SK-N-SH (cell line): ENCODE data around the gene CPTP. TPM values are rescaled to one million over a fixed set of nuclear protein-coding genes. Genes with fewer than 3 reads are reported as not detected.

Source experiments
- CTCF ChIA-PET: fragments of 300-600, 350-600 bp; formaldehyde crosslinking; extraction: SDS; loops from one replicate; lab custom pipeline; 2021; lab: Yijun Ruan, JAX
- POLR2A ChIA-PET: fragments of 350-600 bp; sonication (Branson Sonifier 250); formaldehyde crosslinking; extraction: SDS; loops from one replicate; lab custom pipeline; 2020; ENCODE audit warnings: antibody characterized with exemption, inconsistent platforms; lab: Yijun Ruan, JAX
- DNase-seq: peaks from one replicate; pipeline ENCODE4 v3.0.0; 2012
- H2AFZ ChIP-seq: fragments of 200-600 bp; sonication (generic); 2 replicates; pipeline ENCODE4 v1.8.1; 2016; ENCODE audit warnings: antibody characterized with exemption, mild to moderate bottlenecking, low read depth
- H3F3A ChIP-seq: fragments of 200-600 bp; sonication (generic); replicated peaks from 2 replicates; pipeline ENCODE3; 2016; ENCODE audit warnings: antibody characterized with exemption, mild to moderate bottlenecking; ENCODE audit not compliant: insufficient read depth
- H3K27ac ChIP-seq, 2 experiments: fragments of 200-500 bp in 1 of 2; fragments of 200-600 bp in 1 of 2; sonication (Bioruptor generic) in 1 of 2; sonication (generic), shearing (Covaris generic) in 1 of 2; 2 replicates each; pipeline versions ENCODE4 v1.5.1 to v1.6.1; 2014 to 2016; ENCODE audit warnings: low read depth in 2 of 2, inconsistent platforms in 1 of 2, low read length in 1 of 2, mild to moderate bottlenecking in 1 of 2, mixed read lengths in 1 of 2
- H3K27me3 ChIP-seq: fragments of 200-600 bp; sonication (generic), shearing (Covaris generic); 2 replicates; pipeline ENCODE4 v1.6.1; 2016; ENCODE audit warnings: mixed run types; ENCODE audit not compliant: insufficient read depth
- H3K36me3 ChIP-seq, 2 experiments: fragments of 200-500 bp in 1 of 2; fragments of 200-600 bp in 1 of 2; sonication (Bioruptor generic) in 1 of 2; sonication (generic) in 1 of 2; replicated peaks in 1 of 2; 2 replicates each; pipeline versions ENCODE3 to v1.5.1; 2014 to 2016; ENCODE audit warnings: low read length in 1 of 2, mild to moderate bottlenecking in 1 of 2; ENCODE audit not compliant: insufficient read depth in 2 of 2, control insufficient read depth in 1 of 2
- H3K4me1 ChIP-seq, 2 experiments: fragments of 200-500 bp in 1 of 2; fragments of 200-600 bp in 1 of 2; sonication (Bioruptor generic) in 1 of 2; sonication (generic), shearing (Covaris generic) in 1 of 2; 2 replicates each; pipeline versions ENCODE4 v1.5.1 to v1.6.1; 2014 to 2016; ENCODE audit warnings: low read depth in 1 of 2, low read length in 1 of 2, mixed run types in 1 of 2; ENCODE audit not compliant: insufficient read depth in 2 of 2, control insufficient read depth in 1 of 2
- H3K4me2 ChIP-seq: fragments of 200-600 bp; sonication (generic), shearing (Covaris generic); 2 replicates; pipeline ENCODE4 v1.6.1; 2017; ENCODE audit warnings: mixed run types
- H3K4me3 ChIP-seq, 2 experiments: fragments of 200-500 bp in 1 of 2; fragments of 200-600 bp in 1 of 2; sonication (Bioruptor generic) in 1 of 2; sonication (generic), shearing (Covaris generic) in 1 of 2; 2 replicates each; pipeline versions ENCODE4 v1.5.1 to v1.8.1; 2014 to 2016; ENCODE audit warnings: low read depth in 2 of 2, inconsistent platforms in 1 of 2, low read length in 1 of 2, mild to moderate bottlenecking in 1 of 2, mixed read lengths in 1 of 2, moderate library complexity in 1 of 2
- H3K79me2 ChIP-seq: fragments of 200-600 bp; sonication (generic); 2 replicates; pipeline ENCODE4 v1.8.1; 2017; ENCODE audit warnings: mild to moderate bottlenecking; ENCODE audit not compliant: insufficient read depth
- H3K9ac ChIP-seq: fragments of 200-600 bp; sonication (generic); 2 replicates; pipeline ENCODE4 v1.6.1; 2017; ENCODE audit warnings: mixed run types
- H3K9me2 ChIP-seq: fragments of 200-600 bp; sonication (generic); 2 replicates; pipeline ENCODE4 v1.6.1; 2017; ENCODE audit warnings: mixed run types
- H3K9me3 ChIP-seq: fragments of 200-600 bp; sonication (generic); 2 replicates; pipeline ENCODE4 v1.6.1; 2017; ENCODE audit warnings: mixed run types, mild to moderate bottlenecking, moderate library complexity
- H4K20me1 ChIP-seq: fragments of 200-600 bp; sonication (generic); 2 replicates; pipeline ENCODE4 v1.6.1; 2017; ENCODE audit warnings: mild to moderate bottlenecking, mixed run types; ENCODE audit not compliant: insufficient read depth
- CHD2 ChIP-seq: fragments of 150-350 bp; IDR thresholded peaks from 2 replicates; pipeline ENCODE4 v1.6.1; 2018; ENCODE audit warnings: low read length; ENCODE audit not compliant: partially characterized antibody
- EP300 ChIP-seq, 2 experiments: IDR thresholded peaks; 2 replicates each; pipeline versions ENCODE4 v1.4.0 to v1.6.1; 2012; ENCODE audit warnings: borderline replicate concordance in 1 of 2, low read depth in 1 of 2, low read length in 1 of 2
- FOSL2 ChIP-seq: IDR thresholded peaks from 2 replicates; pipeline ENCODE4 v1.4.0; 2012; ENCODE audit warnings: low read depth, mild to moderate bottlenecking, moderate library complexity, borderline replicate concordance
- FOXJ3 ChIP-seq: sonication (generic); formaldehyde crosslinking; IDR thresholded peaks from 2 replicates; pipeline ENCODE4 v1.5.1; 2020; ENCODE audit warnings: mild to moderate bottlenecking, missing genetic modification reagents
- FOXM1 ChIP-seq: IDR thresholded peaks from 2 replicates; pipeline ENCODE4 v1.4.0; 2012; ENCODE audit warnings: low read depth, mild to moderate bottlenecking
- GABPA ChIP-seq: IDR thresholded peaks from 2 replicates; pipeline ENCODE4 v1.4.0; 2012; ENCODE audit warnings: low read depth, mild to moderate bottlenecking
- JUND ChIP-seq: IDR thresholded peaks from 2 replicates; pipeline ENCODE4 v1.4.0; 2012
- MEF2A ChIP-seq: IDR thresholded peaks from 2 replicates; pipeline ENCODE4 v1.4.0; 2012; ENCODE audit warnings: low read depth, borderline replicate concordance
- MXI1 ChIP-seq: IDR thresholded peaks from 2 replicates; pipeline ENCODE4 v1.6.1; 2012; ENCODE audit warnings: mild to moderate bottlenecking, low read depth, low read length, improper control_type of control experiment
- POLR2AphosphoS5 ChIP-seq: IDR thresholded peaks from 2 replicates; pipeline ENCODE4 v1.6.1; 2012; ENCODE audit warnings: low read depth, low read length
- RCOR1 ChIP-seq: fragments of 150-350 bp; IDR thresholded peaks from 2 replicates; pipeline ENCODE4 v1.6.1; 2017; ENCODE audit warnings: antibody characterized with exemption, low read length
- RXRA ChIP-seq: IDR thresholded peaks from 2 replicates; pipeline ENCODE4 v1.4.0; 2012; ENCODE audit warnings: low read depth, mild to moderate bottlenecking, borderline replicate concordance
- SMC3 ChIP-seq: IDR thresholded peaks from 2 replicates; pipeline ENCODE4 v1.6.1; 2012; ENCODE audit warnings: low read depth, low read length, improper control_type of control experiment
- TAF1 ChIP-seq: IDR thresholded peaks from 2 replicates; pipeline ENCODE4 v1.6.1; 2012; ENCODE audit warnings: low read depth, mild to moderate bottlenecking, low read length, moderate library complexity, borderline replicate concordance
- TCF12 ChIP-seq: IDR thresholded peaks from 2 replicates; pipeline ENCODE4 v1.4.0; 2012
- TEAD4 ChIP-seq: IDR thresholded peaks from 2 replicates; pipeline ENCODE4 v1.4.0; 2012; ENCODE audit warnings: mild to moderate bottlenecking, borderline replicate concordance; ENCODE audit not compliant: insufficient read depth
- YY1 ChIP-seq: IDR thresholded peaks from 2 replicates; pipeline ENCODE4 v1.4.0; 2012; ENCODE audit warnings: low read depth, mild to moderate bottlenecking
- WGBS: methylation state at CpG from one replicate; pipeline ENCODE4 v1.1.6; 2017; ENCODE audit warnings: low lambda C conversion rate; 5-methylcytosine and 5-hydroxymethylcytosine counted together
- polyA plus RNA-seq, 3 experiments: library from polyadenylated mRNA; depleted of rRNA; stranded (reverse); fragments of >200 nt; gene quantifications; 2 replicates each; pipeline ENCODE4 v1.2.3, GENCODE V29; 2012
- TF ChIP-seq, protein P1 (sequence below): IDR thresholded peaks from 2 replicates; pipeline ENCODE4 v1.6.1; 2012; ENCODE audit warnings: mild to moderate bottlenecking, low read depth, low read length, moderate library complexity
- TF ChIP-seq, protein P2 (sequence below): IDR thresholded peaks from 2 replicates; pipeline ENCODE4; 2012
- TF ChIP-seq, protein P3 (sequence below): IDR thresholded peaks from 2 replicates; pipeline ENCODE4 v1.4.0; 2012; ENCODE audit warnings: low read depth

CPTP gene
- polyA plus RNA-seq, 1 of the 3 experiments (the other 2 are of a cell fraction): 13.4 TPM

DNA sequence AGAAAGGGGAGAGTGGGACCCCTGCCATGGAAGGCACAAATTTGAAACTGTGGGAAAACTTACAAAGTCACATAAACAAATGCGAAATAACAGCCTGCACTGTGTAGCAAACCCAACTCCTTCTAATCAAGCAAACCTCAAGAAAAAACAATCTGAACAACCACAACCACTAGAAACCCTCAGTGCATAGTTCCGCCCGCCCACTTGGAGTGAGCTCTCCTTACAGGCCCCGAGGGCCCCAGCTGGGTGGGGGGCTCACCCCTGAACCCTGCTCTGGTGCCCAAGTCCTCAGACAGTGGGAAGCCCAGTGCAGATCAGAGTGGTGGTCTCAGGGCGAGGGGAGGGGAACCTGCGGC lies 34.7 kb downstream of the CPTP start:
- H3K4me2 ChIP-seq: peak overlapping the region; percentile 70
- TF ChIP-seq RXRA (no peak), TAF1 (no peak), JUND (no peak), FOSL2 (no peak), GABPA (no peak), CHD2 (no peak), FOXM1 (no peak)
- TF ChIP-seq, protein P1, sequence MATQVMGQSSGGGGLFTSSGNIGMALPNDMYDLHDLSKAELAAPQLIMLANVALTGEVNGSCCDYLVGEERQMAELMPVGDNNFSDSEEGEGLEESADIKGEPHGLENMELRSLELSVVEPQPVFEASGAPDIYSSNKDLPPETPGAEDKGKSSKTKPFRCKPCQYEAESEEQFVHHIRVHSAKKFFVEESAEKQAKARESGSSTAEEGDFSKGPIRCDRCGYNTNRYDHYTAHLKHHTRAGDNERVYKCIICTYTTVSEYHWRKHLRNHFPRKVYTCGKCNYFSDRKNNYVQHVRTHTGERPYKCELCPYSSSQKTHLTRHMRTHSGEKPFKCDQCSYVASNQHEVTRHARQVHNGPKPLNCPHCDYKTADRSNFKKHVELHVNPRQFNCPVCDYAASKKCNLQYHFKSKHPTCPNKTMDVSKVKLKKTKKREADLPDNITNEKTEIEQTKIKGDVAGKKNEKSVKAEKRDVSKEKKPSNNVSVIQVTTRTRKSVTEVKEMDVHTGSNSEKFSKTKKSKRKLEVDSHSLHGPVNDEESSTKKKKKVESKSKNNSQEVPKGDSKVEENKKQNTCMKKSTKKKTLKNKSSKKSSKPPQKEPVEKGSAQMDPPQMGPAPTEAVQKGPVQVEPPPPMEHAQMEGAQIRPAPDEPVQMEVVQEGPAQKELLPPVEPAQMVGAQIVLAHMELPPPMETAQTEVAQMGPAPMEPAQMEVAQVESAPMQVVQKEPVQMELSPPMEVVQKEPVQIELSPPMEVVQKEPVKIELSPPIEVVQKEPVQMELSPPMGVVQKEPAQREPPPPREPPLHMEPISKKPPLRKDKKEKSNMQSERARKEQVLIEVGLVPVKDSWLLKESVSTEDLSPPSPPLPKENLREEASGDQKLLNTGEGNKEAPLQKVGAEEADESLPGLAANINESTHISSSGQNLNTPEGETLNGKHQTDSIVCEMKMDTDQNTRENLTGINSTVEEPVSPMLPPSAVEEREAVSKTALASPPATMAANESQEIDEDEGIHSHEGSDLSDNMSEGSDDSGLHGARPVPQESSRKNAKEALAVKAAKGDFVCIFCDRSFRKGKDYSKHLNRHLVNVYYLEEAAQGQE: no peak
- TF ChIP-seq, all 33 proteins: peak for 0
- WGBS: 91% methylated on average over 3 of the region's 6 CpGs
- Histone ChIP-seq H3K79me2 (no peaks in the 10 kb centered on the region), H3K4me1 (peaks cover 20 to 46% of the 10 kb centered on the region in 2 experiments; a peak in 3 of 4 replicates), H3F3A (peaks cover 7% of the 10 kb centered on the region), H3K4me3 (no peak overlapping the region), H3K9ac (peak overlapping the region; percentile 67; the same call in 1 of the 2 replicates), H3K9me2 (no peaks in the 10 kb centered on the region), H3K9me3 (no peaks in the 10 kb centered on the region), H3K27ac (peak overlapping the region; percentile 88 to 98), H4K20me1 (no peaks in the 10 kb centered on the region), H3K36me3 (no peaks in the 10 kb centered on the region), H2AFZ (0 out of 2 replicates have a peak overlapping the region, but pooled peaks have one; percentile 41), H3K27me3 (no peaks in the 10 kb centered on the region)
- ChIA-PET CTCF (interaction anchor here (0.8 to 3.6 kb wide), 2 partner anchors 11 to 12 kb away, joined by 4 to 37 read pairs; no protein-coding TSS in a partner anchor), POLR2A (interaction anchor here (0.7 to 1.6 kb wide), 3 partner anchors 10 to 16 kb away, joined by 3 to 6 read pairs (median 3); partner anchors contain the start of gene AURKAIP1)
- no peak for DNase-seq

DNA sequence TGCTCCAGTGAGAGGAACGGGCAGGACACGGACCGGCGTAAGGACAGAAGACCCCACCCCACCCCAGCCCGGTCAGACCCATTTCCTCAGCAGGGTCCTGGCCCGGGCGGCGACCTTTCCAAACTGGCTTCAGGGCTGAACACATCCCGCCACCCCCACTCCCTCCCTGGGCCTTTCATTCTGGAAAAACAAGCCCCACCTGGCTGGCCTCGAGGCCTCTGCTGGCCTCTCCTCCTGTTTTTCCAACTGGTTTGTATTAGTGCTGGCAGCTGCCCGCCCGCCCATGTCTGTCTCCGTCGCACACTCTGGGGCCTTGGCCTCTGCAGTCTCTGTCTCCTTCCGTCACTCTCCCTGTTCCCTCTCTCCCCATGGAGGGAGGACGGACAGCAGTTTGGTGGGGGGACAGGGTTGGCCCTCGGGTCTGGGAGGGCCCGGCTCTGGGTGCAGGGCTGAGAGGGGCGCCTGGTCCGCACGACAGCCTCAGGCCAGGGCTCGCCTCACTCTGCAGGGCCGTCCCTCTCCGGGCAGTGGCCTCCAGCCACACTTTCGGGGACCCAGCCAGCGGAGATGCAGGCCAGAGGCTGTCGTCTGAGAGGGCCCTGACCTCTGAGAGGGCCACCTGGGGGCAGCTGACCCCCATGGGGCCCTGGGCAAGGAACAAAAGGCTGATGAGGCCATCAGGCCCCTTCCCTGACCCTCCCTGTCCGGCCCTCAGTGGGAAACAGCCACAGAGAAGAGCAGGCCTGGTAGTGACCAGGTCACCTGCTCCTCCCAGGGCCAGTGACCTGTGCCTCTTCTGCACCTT lies 35.3 kb downstream of the CPTP start:
- H3K4me2 ChIP-seq: peak overlapping the region; percentile 70
- no peaks in the 10 kb centered on the region for H3K9me3 ChIP-seq
- peaks cover 7% of the 10 kb centered on the region for H3F3A ChIP-seq
- H3K79me2 ChIP-seq: no peaks in the 10 kb centered on the region
- CTCF ChIA-PET: interaction anchor here (0.6 to 3.6 kb wide), 2 partner anchors 8 to 11 kb away, joined by 3 to 37 read pairs; no protein-coding TSS in a partner anchor
- POLR2A ChIA-PET: interaction anchor here (0.7 to 1.6 kb wide), 3 partner anchors 10 to 15 kb away, joined by 3 to 6 read pairs (median 3); partner anchors contain the start of gene AURKAIP1
- peak; percentile 84 for DNase-seq
- no peaks in the 10 kb centered on the region for H3K36me3 ChIP-seq
- H2AFZ ChIP-seq: no peak overlapping the region
- H3K9me2 ChIP-seq: no peaks in the 10 kb centered on the region
- 31% methylated on average over 8 of the region's 28 CpGs for WGBS
- peak overlapping the region; percentile 88 to 98 for H3K27ac ChIP-seq
- peak overlapping the region; percentile 67 for H3K9ac ChIP-seq
- H3K4me1 ChIP-seq: peaks cover 20 to 40% of the 10 kb centered on the region in 2 experiments; a peak in 3 of 4 replicates
- no peaks in the 10 kb centered on the region for H4K20me1 ChIP-seq
- H3K27me3 ChIP-seq: no peaks in the 10 kb centered on the region
- H3K4me3 ChIP-seq: no peak overlapping the region
- TF ChIP-seq MEF2A (no peak), POLR2AphosphoS5 (0 out of 2 replicates have a peak, but pooled peaks have one; percentile 25), FOXJ3 (CRISPR knock-in tag) (no peak), EP300 (IDR thresholded peaks at IDR 0.05; ENCODE audit: borderline replicate concordance in 1 of 2, low read depth in 1 of 2, low read length in 1 of 2) (peak in 1 of 2 experiments; percentile 57; a peak in 1 of 4 replicates), YY1 (no peak), MXI1 (no peak), SMC3 (no peak), FOSL2 (no peak), TCF12 (peak; percentile 78), RCOR1 (no peak), TEAD4 (no peak), GABPA (no peak)
- TF ChIP-seq, protein P2, sequence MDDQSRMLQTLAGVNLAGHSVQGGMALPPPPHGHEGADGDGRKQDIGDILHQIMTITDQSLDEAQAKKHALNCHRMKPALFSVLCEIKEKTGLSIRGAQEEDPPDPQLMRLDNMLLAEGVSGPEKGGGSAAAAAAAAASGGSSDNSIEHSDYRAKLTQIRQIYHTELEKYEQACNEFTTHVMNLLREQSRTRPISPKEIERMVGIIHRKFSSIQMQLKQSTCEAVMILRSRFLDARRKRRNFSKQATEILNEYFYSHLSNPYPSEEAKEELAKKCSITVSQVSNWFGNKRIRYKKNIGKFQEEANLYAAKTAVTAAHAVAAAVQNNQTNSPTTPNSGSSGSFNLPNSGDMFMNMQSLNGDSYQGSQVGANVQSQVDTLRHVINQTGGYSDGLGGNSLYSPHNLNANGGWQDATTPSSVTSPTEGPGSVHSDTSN: no peak
- TF ChIP-seq, protein P3, sequence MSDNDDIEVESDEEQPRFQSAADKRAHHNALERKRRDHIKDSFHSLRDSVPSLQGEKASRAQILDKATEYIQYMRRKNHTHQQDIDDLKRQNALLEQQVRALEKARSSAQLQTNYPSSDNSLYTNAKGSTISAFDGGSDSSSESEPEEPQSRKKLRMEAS: peak; percentile 79
